ENCODE results near the gene CELSR1.

GRCh38 chr22:46514592-46515207 is 22.7 kb downstream of the CELSR1 start:
- TF ChIP-seq CTCF (IDR thresholded peaks at IDR 0.05) (no peak), ZFX (IDR thresholded peaks at IDR 0.05; ENCODE audit: borderline replicate concordance) (no peak)

All from 22Rv1 (cell line).